B cell (primary cell): ENCODE results near the gene LRRC63. TPM values are rescaled to one million over a fixed set of nuclear protein-coding genes. Genes with fewer than 3 reads are reported as not detected.

ENCODE experiments used
- ATAC-seq: fragments of 200-7000 bp; cut with Tn5 transposase; one replicate; pipeline ENCODE4 v1.10.0; 2021; ENCODE audit warnings: low read depth, mild to moderate bottlenecking, moderate number of reproducible peaks, moderate library complexity
- CTCF ChIA-PET: fragments of 350-600 bp; sonication (Branson Sonifier 250); formaldehyde crosslinking; loops from one replicate; lab custom pipeline; 2021; ENCODE audit warnings: antibody characterized with exemption, inconsistent platforms; lab: Charles Lee
- POLR2A ChIA-PET: fragments of 350-600 bp; sonication (Branson Sonifier 250); formaldehyde crosslinking; loops from one replicate; lab custom pipeline; 2021; ENCODE audit warnings: antibody characterized with exemption; lab: Charles Lee
- DNase-seq: peaks from one replicate; pipeline ENCODE4 v3.0.0; 2013
- H2AFZ ChIP-seq: 2 replicates; pipeline ENCODE4 v1.6.1; 2012; ENCODE audit warnings: mild to moderate bottlenecking, low read depth, low read length; ENCODE audit not compliant: insufficient read depth, poor library complexity, severe bottlenecking
- H3K27ac ChIP-seq, 2 donors: 1 replicate in 1 of 2; 2 replicates in 1 of 2; pipeline ENCODE4 v1.5.1; 2012 to 2013; ENCODE audit warnings: low read length in 2 of 2, mild to moderate bottlenecking in 2 of 2, moderate library complexity in 1 of 2
- H3K27me3 ChIP-seq, 4 experiments: fragments of 200-600 bp in 1 of 4; sonication (generic) in 1 of 4; replicated peaks in 1 of 4; 1 replicate in 2 of 4; 2 replicates in 2 of 4; pipeline versions ENCODE4 v1.6.1 to v1.7.0; 2013 to 2016; ENCODE audit warnings: low read length in 3 of 4, mild to moderate bottlenecking in 2 of 4, mixed read lengths in 1 of 4, moderate library complexity in 1 of 4; ENCODE audit not compliant: insufficient read depth in 4 of 4, control insufficient read depth in 3 of 4; ENCODE audit errors: control extremely low read depth in 1 of 4
- H3K36me3 ChIP-seq, 2 experiments: replicated peaks in 1 of 2; 1 replicate in 1 of 2; 2 replicates in 1 of 2; pipeline versions ENCODE4 v1.6.1 to v1.7.1; 2013; ENCODE audit warnings: low read length in 1 of 2; ENCODE audit not compliant: insufficient read depth in 2 of 2, control insufficient read depth in 1 of 2; ENCODE audit errors: control extremely low read depth in 1 of 2, extremely low read depth in 1 of 2
- H3K4me1 ChIP-seq, 2 donors: fragments of 200-600 bp in 1 of 2; sonication (generic) in 1 of 2; 1 replicate in 1 of 2; 2 replicates in 1 of 2; pipeline versions ENCODE4 v1.5.1 to v1.6.1; 2013 to 2017; ENCODE audit warnings: low read length in 2 of 2; ENCODE audit not compliant: control insufficient read depth in 2 of 2, insufficient read depth in 2 of 2
- H3K4me2 ChIP-seq: replicated peaks from 2 replicates; pipeline ENCODE3; 2012; ENCODE audit warnings: mild to moderate bottlenecking, low read depth, low read length; ENCODE audit not compliant: poor library complexity, severe bottlenecking
- H3K4me3 ChIP-seq, 5 experiments: fragments of 200-600 bp in 1 of 5; sonication (generic) in 1 of 5; 1 replicate in 3 of 5; 2 replicates in 2 of 5; pipeline versions ENCODE4 v1.5.1 to v1.7.0; 2011 to 2016; ENCODE audit warnings: low read length in 4 of 5, mild to moderate bottlenecking in 4 of 5, low read depth in 2 of 5, control low read depth in 1 of 5, moderate library complexity in 1 of 5; ENCODE audit not compliant: insufficient read depth in 1 of 5; ENCODE audit errors: control extremely low read depth in 1 of 5, extremely low read depth in 1 of 5
- H3K79me2 ChIP-seq: fragments of 200-600 bp; sonication (generic); one replicate; pipeline ENCODE4 v1.6.0; 2016; ENCODE audit warnings: low read length; ENCODE audit not compliant: control insufficient read depth, insufficient read depth
- H3K9ac ChIP-seq: fragments of 200-600 bp; sonication (generic); 2 replicates; pipeline ENCODE4 v1.6.1; 2017; ENCODE audit warnings: mild to moderate bottlenecking, low read length, moderate library complexity
- H3K9me3 ChIP-seq, 3 donors: one replicate each; pipeline versions ENCODE4 v1.6.1 to v1.7.1; 2013; ENCODE audit warnings: low read length in 2 of 3; ENCODE audit not compliant: control insufficient read depth in 2 of 3, insufficient read depth in 1 of 3; ENCODE audit errors: control extremely low read depth in 1 of 3
- H4K20me1 ChIP-seq: 2 replicates; pipeline ENCODE4 v1.6.0; 2012; ENCODE audit warnings: mild to moderate bottlenecking, low read length; ENCODE audit not compliant: insufficient read depth, control insufficient read depth, poor library complexity, severe bottlenecking
- H3K27ac Mint-ChIP-seq: one replicate; pipeline ENCODE4 v1.8.0; 2021; ENCODE audit warnings: mixed read lengths
- H3K27me3 Mint-ChIP-seq: one replicate; pipeline ENCODE4 v1.8.0; 2021; ENCODE audit warnings: mixed read lengths
- H3K4me1 Mint-ChIP-seq: one replicate; pipeline ENCODE4 v1.8.0; 2021; ENCODE audit warnings: mixed read lengths
- H3K4me3 Mint-ChIP-seq: one replicate; pipeline ENCODE4 v1.8.0; 2021; ENCODE audit warnings: mixed read lengths
- H3K9me3 Mint-ChIP-seq: one replicate; pipeline ENCODE4 v1.8.0; 2022; ENCODE audit warnings: mixed read lengths; ENCODE audit not compliant: insufficient read depth
- EZH2 ChIP-seq: IDR thresholded peaks from 2 replicates; pipeline ENCODE4 v1.6.1; 2012; ENCODE audit warnings: borderline replicate concordance, low read depth, mild to moderate bottlenecking, moderate library complexity, low read length; ENCODE audit not compliant: insufficient read depth, poor library complexity, severe bottlenecking
- WGBS: methylation state at CpG from one replicate; pipeline ENCODE4 v1.1.5; 2013; ENCODE audit warnings: missing lambda C conversion rate; ENCODE audit not compliant: insufficient coverage; 5-methylcytosine and 5-hydroxymethylcytosine counted together
- intact Hi-C: fragments of 100-400 bp; cut with micrococcal nuclease; formaldehyde crosslinking; loops from one replicate; pipeline ENCODE4 v1.10.0; 2022
- polyA plus RNA-seq: library from polyadenylated mRNA; depleted of rRNA; stranded (reverse); fragments of >200 nt; gene quantifications from 2 replicates; pipeline ENCODE4 v1.2.3, GENCODE V29; 2012
- total RNA-seq, 2 donors: library from RNA; stranded (reverse); fragments of 120-200 nt in 1 of 2; gene quantifications; 1 replicate in 1 of 2; 2 replicates in 1 of 2; pipeline versions ENCODE4 v1.2.3 to v1.2.4, GENCODE V29; 2013 to 2022
- TF ChIP-seq, protein P1 (sequence below): fragments of 200-600 bp; IDR thresholded peaks from one replicate; pipeline ENCODE4 v1.8.0; 2022; ENCODE audit warnings: antibody characterized with exemption, mild to moderate bottlenecking

LRRC63 gene
- total and polyA plus RNA-seq, 2 donors (not counting 1 experiment from before 2014, with no cell fraction given), result 0.06 to 0.25 TPM

GRCh38 chr13:46197299-46198048, 14.3 kb upstream of the LRRC63 start:
- H3K79me2 ChIP-seq, result no peaks in the 10 kb centered on the region
- intact Hi-C loops, result loop anchor here (2.0 kb wide), 1 partner anchor 13 kb away; no protein-coding TSS in a partner anchor
- peaks cover 22% of the 10 kb centered on the region for H3K4me1 Mint-ChIP-seq

More at GRCh38 chr13:46197299-46198048, 14.3 kb upstream of the LRRC63 start:
- no peak for TF ChIP-seq EZH2
- TF ChIP-seq, protein P1, sequence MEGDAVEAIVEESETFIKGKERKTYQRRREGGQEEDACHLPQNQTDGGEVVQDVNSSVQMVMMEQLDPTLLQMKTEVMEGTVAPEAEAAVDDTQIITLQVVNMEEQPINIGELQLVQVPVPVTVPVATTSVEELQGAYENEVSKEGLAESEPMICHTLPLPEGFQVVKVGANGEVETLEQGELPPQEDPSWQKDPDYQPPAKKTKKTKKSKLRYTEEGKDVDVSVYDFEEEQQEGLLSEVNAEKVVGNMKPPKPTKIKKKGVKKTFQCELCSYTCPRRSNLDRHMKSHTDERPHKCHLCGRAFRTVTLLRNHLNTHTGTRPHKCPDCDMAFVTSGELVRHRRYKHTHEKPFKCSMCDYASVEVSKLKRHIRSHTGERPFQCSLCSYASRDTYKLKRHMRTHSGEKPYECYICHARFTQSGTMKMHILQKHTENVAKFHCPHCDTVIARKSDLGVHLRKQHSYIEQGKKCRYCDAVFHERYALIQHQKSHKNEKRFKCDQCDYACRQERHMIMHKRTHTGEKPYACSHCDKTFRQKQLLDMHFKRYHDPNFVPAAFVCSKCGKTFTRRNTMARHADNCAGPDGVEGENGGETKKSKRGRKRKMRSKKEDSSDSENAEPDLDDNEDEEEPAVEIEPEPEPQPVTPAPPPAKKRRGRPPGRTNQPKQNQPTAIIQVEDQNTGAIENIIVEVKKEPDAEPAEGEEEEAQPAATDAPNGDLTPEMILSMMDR, result no peak
- POLR2A ChIA-PET, result no interaction called here
- no peak overlapping the region for H3K4me3 ChIP-seq
- H3K4me2 ChIP-seq, result no peak overlapping the region
- H3K36me3 ChIP-seq, result no peaks in the 10 kb centered on the region
- H2AFZ ChIP-seq, result peak overlapping the region; percentile 24
- no peak for DNase-seq
- H3K9ac ChIP-seq, result no peak overlapping the region
- CTCF ChIA-PET, result no interaction called here
- no peak for ATAC-seq
- H3K9me3 ChIP-seq, result no peaks in the 10 kb centered on the region
- WGBS, result 0% methylated on average over 1 of the region's 4 CpGs
- Mint-ChIP-seq H3K4me3 (no peak overlapping the region), H3K27ac (no peak overlapping the region), H3K9me3 (no peaks in the 10 kb centered on the region), H3K27me3 (no peaks in the 10 kb centered on the region)
- H3K4me1 ChIP-seq, result peaks cover 19 to 23% of the 10 kb centered on the region in 2 donors
- H4K20me1 ChIP-seq, result no peaks in the 10 kb centered on the region
- H3K27me3 ChIP-seq, result no peaks in the 10 kb centered on the region
- no peak overlapping the region for H3K27ac ChIP-seq
